OCI-LY3 (cell line): Measurements from ENCODE around the gene NUAK2.

Source experiments
- EZH2phosphoT487 ChIP-seq: fragments of 200-600 bp; shearing (Covaris generic); IDR thresholded peaks from 2 replicates; pipeline ENCODE4 v1.6.1; 2018; ENCODE audit warnings: antibody characterized with exemption, mixed run types, low read depth
- TF ChIP-seq, protein P1 (sequence below): fragments of 200-600, 300-600 bp; sonication (generic); IDR thresholded peaks from 2 replicates; pipeline ENCODE4 v1.5.1; 2014; ENCODE audit warnings: antibody characterized with exemption, low read length, low read depth

DNA sequence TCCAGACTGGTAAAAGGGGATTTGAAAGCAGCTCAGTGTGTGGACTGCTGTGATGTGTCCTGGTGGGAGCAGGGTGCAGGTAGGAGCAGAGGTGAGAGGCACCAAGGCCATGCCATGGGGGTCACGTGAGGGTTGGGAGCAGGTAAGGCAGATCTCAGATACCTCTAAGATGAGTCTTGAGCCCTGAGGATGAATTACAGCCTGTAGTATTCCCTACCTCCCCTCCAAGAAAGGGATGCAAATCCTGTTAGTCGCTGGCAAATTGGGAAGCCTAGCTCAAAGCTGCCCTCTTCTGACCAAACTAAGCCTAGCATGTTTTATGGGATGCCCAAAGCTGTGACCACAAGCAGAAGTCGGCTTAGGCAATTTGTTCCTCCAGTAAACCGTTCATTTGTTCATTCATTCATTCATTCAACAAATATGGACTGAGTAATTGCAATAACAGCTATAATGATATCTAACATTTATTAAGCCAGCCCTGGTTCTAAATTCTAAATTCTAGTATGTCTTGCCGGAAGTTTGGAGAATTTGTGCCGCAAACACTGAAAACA is 3.9 kb upstream of the NUAK2 start:
- TF ChIP-seq, protein P1, sequence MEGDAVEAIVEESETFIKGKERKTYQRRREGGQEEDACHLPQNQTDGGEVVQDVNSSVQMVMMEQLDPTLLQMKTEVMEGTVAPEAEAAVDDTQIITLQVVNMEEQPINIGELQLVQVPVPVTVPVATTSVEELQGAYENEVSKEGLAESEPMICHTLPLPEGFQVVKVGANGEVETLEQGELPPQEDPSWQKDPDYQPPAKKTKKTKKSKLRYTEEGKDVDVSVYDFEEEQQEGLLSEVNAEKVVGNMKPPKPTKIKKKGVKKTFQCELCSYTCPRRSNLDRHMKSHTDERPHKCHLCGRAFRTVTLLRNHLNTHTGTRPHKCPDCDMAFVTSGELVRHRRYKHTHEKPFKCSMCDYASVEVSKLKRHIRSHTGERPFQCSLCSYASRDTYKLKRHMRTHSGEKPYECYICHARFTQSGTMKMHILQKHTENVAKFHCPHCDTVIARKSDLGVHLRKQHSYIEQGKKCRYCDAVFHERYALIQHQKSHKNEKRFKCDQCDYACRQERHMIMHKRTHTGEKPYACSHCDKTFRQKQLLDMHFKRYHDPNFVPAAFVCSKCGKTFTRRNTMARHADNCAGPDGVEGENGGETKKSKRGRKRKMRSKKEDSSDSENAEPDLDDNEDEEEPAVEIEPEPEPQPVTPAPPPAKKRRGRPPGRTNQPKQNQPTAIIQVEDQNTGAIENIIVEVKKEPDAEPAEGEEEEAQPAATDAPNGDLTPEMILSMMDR: peak; percentile 84
- no peak for TF ChIP-seq EZH2phosphoT487
